ENCODE results near the gene TAPBP.
A peak's percentile ranks its signal among the peaks of the same experiment; 100 is the strongest.
"Not testable (repeated sequence)": the region's sequence is repeated elsewhere in the genome, so short reads cannot be mapped to it uniquely, and the experiment has no call there.

TAPBP gene

GRCh38 chr6:33313709-33314514 lies at the start of gene TAPBP:
Gene TAPBP, minus strand, starts transcription at chr6:33314078. Its CDS starts 37 bp downstream, at chr6:33314041.
- DNase-seq, result peak; percentile 88

- DNase-seq, result not testable (repeated sequence)
Observed at GRCh38 chr6:33363486-33363885, 49.6 kb upstream of the TAPBP start.

- DNase-seq, result no peak
Observed at GRCh38 chr6:33359331-33359730, 45.5 kb upstream of the TAPBP start.

GRCh38 chr6:33357160-33357871 lies 43.4 kb upstream of the TAPBP start:
- DNase-seq, result not testable (repeated sequence)

GRCh38 chr6:33356295-33356694 lies 42.4 kb upstream of the TAPBP start:
- DNase-seq, result no peak

GRCh38 chr6:33355860-33356259 lies 42.0 kb upstream of the TAPBP start:
- not testable (repeated sequence) for DNase-seq

- no peak for DNase-seq
Observed at GRCh38 chr6:33347816-33348215, 33.9 kb upstream of the TAPBP start.

GRCh38 chr6:33346972-33347371 lies 33.1 kb upstream of the TAPBP start:
- not testable (repeated sequence) for DNase-seq

GRCh38 chr6:33344701-33345697 lies 31.1 kb upstream of the TAPBP start:
- DNase-seq, result peak; percentile 71

GRCh38 chr6:33343953-33344611 lies 30.2 kb upstream of the TAPBP start:
- DNase-seq, result peak; percentile 53

GRCh38 chr6:33343606-33343952 lies 29.7 kb upstream of the TAPBP start:
- DNase-seq, result not testable (repeated sequence)

- no peak for DNase-seq
Observed at GRCh38 chr6:33339193-33339592, 25.3 kb upstream of the TAPBP start.

GRCh38 chr6:33336495-33336894 lies 22.6 kb upstream of the TAPBP start:
- DNase-seq, result no peak

- no peak for DNase-seq
Observed at GRCh38 chr6:33335916-33336315, 22.0 kb upstream of the TAPBP start.

GRCh38 chr6:33333666-33334065 lies 19.8 kb upstream of the TAPBP start:
- no peak for DNase-seq

GRCh38 chr6:33330736-33331135 lies 16.9 kb upstream of the TAPBP start:
- DNase-seq, result no peak

- DNase-seq, result no peak
Observed at GRCh38 chr6:33329058-33329457, 15.2 kb upstream of the TAPBP start.

- no peak for DNase-seq
Observed at GRCh38 chr6:33324125-33324524, 10.2 kb upstream of the TAPBP start.

GRCh38 chr6:33323623-33323948 lies 9.7 kb upstream of the TAPBP start:
- DNase-seq, result no peak

GRCh38 chr6:33321227-33321626 lies 7.3 kb upstream of the TAPBP start:
- no peak for DNase-seq

- no peak for DNase-seq
Observed at GRCh38 chr6:33320315-33321181, 6.7 kb upstream of the TAPBP start.

- DNase-seq, result no peak
Observed at GRCh38 chr6:33319939-33320314, 6.0 kb upstream of the TAPBP start.
